Measurements from ENCODE around the gene IL1R1.

- no peak for TF ChIP-seq CTCF (IDR thresholded peaks at IDR 0.05; ENCODE audit: low read depth, low read length, missing input control)
- TF ChIP-seq, protein P1, sequence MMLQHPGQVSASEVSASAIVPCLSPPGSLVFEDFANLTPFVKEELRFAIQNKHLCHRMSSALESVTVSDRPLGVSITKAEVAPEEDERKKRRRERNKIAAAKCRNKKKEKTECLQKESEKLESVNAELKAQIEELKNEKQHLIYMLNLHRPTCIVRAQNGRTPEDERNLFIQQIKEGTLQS (IDR thresholded peaks at IDR 0.05), result no peak
- no peak for TF ChIP-seq FOXA2 (IDR thresholded peaks at IDR 0.05)
- no peak for TF ChIP-seq JUND (IDR thresholded peaks at IDR 0.05)
- no peak for TF ChIP-seq FOXA1 (IDR thresholded peaks at IDR 0.05)
- no peak for TF ChIP-seq YY1 (IDR thresholded peaks at IDR 0.05)
- no peak for TF ChIP-seq TAF1 (conservative IDR thresholded peaks at IDR 0.05)
- TF ChIP-seq EGR1 (IDR thresholded peaks at IDR 0.05; ENCODE audit: low read depth in 2 of 2), result no peak
- TF ChIP-seq, protein P2, sequence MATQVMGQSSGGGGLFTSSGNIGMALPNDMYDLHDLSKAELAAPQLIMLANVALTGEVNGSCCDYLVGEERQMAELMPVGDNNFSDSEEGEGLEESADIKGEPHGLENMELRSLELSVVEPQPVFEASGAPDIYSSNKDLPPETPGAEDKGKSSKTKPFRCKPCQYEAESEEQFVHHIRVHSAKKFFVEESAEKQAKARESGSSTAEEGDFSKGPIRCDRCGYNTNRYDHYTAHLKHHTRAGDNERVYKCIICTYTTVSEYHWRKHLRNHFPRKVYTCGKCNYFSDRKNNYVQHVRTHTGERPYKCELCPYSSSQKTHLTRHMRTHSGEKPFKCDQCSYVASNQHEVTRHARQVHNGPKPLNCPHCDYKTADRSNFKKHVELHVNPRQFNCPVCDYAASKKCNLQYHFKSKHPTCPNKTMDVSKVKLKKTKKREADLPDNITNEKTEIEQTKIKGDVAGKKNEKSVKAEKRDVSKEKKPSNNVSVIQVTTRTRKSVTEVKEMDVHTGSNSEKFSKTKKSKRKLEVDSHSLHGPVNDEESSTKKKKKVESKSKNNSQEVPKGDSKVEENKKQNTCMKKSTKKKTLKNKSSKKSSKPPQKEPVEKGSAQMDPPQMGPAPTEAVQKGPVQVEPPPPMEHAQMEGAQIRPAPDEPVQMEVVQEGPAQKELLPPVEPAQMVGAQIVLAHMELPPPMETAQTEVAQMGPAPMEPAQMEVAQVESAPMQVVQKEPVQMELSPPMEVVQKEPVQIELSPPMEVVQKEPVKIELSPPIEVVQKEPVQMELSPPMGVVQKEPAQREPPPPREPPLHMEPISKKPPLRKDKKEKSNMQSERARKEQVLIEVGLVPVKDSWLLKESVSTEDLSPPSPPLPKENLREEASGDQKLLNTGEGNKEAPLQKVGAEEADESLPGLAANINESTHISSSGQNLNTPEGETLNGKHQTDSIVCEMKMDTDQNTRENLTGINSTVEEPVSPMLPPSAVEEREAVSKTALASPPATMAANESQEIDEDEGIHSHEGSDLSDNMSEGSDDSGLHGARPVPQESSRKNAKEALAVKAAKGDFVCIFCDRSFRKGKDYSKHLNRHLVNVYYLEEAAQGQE (IDR thresholded peaks at IDR 0.05), result no peak
- TF ChIP-seq SP1 (IDR thresholded peaks at IDR 0.05), result no peak
- no peak for TF ChIP-seq GABPA (IDR thresholded peaks at IDR 0.05 in 1 of 2, conservative IDR thresholded peaks at IDR 0.05 in 1 of 2)
- no peak for TF ChIP-seq RAD21 (IDR thresholded peaks at IDR 0.05)
- TF ChIP-seq, protein P3, sequence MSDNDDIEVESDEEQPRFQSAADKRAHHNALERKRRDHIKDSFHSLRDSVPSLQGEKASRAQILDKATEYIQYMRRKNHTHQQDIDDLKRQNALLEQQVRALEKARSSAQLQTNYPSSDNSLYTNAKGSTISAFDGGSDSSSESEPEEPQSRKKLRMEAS (IDR thresholded peaks at IDR 0.05), result no peak
- no peak for TF ChIP-seq HNF4A (conservative IDR thresholded peaks at IDR 0.05)
Observed at GRCh38 chr2:102120261-102120660, 22.3 kb upstream of the IL1R1 start.
